Trophoblast cell (in vitro differentiated cells and primary cell): Measurements from ENCODE around the gene ARPC2.

Experiments used
- DNase-seq, 2 donors: peaks; one replicate each; pipeline ENCODE4 v3.0.0-alpha.2; 2016
- H2AFZ ChIP-seq: 2 replicates; pipeline ENCODE4 v1.6.1; 2013; ENCODE audit warnings: low read length, moderate library complexity, mild to moderate bottlenecking; ENCODE audit not compliant: insufficient read depth, poor library complexity
- H2AK5ac ChIP-seq: 2 replicates; pipeline ENCODE4 v1.6.1; 2013; ENCODE audit warnings: mild to moderate bottlenecking, low read length
- H2BK120ac ChIP-seq: 2 replicates; pipeline ENCODE4 v1.6.1; 2013; ENCODE audit warnings: low read length, mild to moderate bottlenecking, moderate library complexity; ENCODE audit not compliant: insufficient read depth, poor library complexity
- H2BK12ac ChIP-seq: 2 replicates; pipeline ENCODE4 v1.6.1; 2013; ENCODE audit warnings: mild to moderate bottlenecking, low read length, moderate library complexity
- H2BK5ac ChIP-seq: 2 replicates; pipeline ENCODE4 v1.6.1; 2013; ENCODE audit warnings: low read length, low read depth, moderate library complexity, mild to moderate bottlenecking; ENCODE audit not compliant: poor library complexity
- H3K14ac ChIP-seq: 2 replicates; pipeline ENCODE4 v1.6.1; 2013; ENCODE audit warnings: mild to moderate bottlenecking, low read length
- H3K18ac ChIP-seq: 2 replicates; pipeline ENCODE4 v1.6.1; 2013; ENCODE audit warnings: mild to moderate bottlenecking, low read length
- H3K23ac ChIP-seq: 2 replicates; pipeline ENCODE4 v1.6.1; 2013; ENCODE audit warnings: low read length
- H3K27ac ChIP-seq: 2 replicates; pipeline ENCODE4 v1.5.1; 2013; ENCODE audit warnings: low read depth, mild to moderate bottlenecking, inconsistent platforms, low read length, moderate library complexity
- H3K27me3 ChIP-seq: 2 replicates; pipeline ENCODE4 v1.6.1; 2013; ENCODE audit warnings: inconsistent platforms, mild to moderate bottlenecking, low read length, moderate library complexity; ENCODE audit not compliant: insufficient read depth
- H3K36me3 ChIP-seq, 2 experiments: 1 replicate in 1 of 2; 2 replicates in 1 of 2; pipeline ENCODE4 v1.6.1; 2013; ENCODE audit warnings: low read length in 2 of 2, mild to moderate bottlenecking in 2 of 2, moderate library complexity in 1 of 2; ENCODE audit not compliant: insufficient read depth in 2 of 2, control insufficient read depth in 1 of 2
- H3K4ac ChIP-seq: 2 replicates; pipeline ENCODE4 v1.6.1; 2013; ENCODE audit warnings: low read depth, mild to moderate bottlenecking, low read length, moderate library complexity
- H3K4me1 ChIP-seq, 2 experiments: 1 replicate in 1 of 2; 2 replicates in 1 of 2; pipeline ENCODE4 v1.6.1; 2013; ENCODE audit warnings: low read length in 2 of 2, mild to moderate bottlenecking in 2 of 2, moderate library complexity in 1 of 2; ENCODE audit not compliant: insufficient read depth in 2 of 2, control insufficient read depth in 1 of 2
- H3K4me2 ChIP-seq: 2 replicates; pipeline ENCODE4 v1.6.1; 2013; ENCODE audit warnings: inconsistent platforms, mild to moderate bottlenecking, low read length, moderate library complexity
- H3K4me3 ChIP-seq: 2 replicates; pipeline ENCODE4 v1.5.1; 2013; ENCODE audit warnings: mild to moderate bottlenecking, low read depth, low read length, inconsistent platforms
- H3K79me1 ChIP-seq: one replicate; pipeline ENCODE4 v1.6.1; 2013; ENCODE audit warnings: low read length
- H3K79me2 ChIP-seq: 2 replicates; pipeline ENCODE4 v1.6.1; 2013; ENCODE audit warnings: low read length, mild to moderate bottlenecking; ENCODE audit not compliant: control insufficient read depth, insufficient read depth, poor library complexity
- H3K9ac ChIP-seq: 2 replicates; pipeline ENCODE4 v1.6.1; 2013; ENCODE audit warnings: mild to moderate bottlenecking, low read length
- H3K9me3 ChIP-seq: 2 replicates; pipeline ENCODE4 v1.6.1; 2013; ENCODE audit warnings: low read depth, mild to moderate bottlenecking, control low read depth, inconsistent platforms, low read length; ENCODE audit not compliant: insufficient read depth
- H4K12ac ChIP-seq: 2 replicates; pipeline ENCODE4 v1.6.1; 2013; ENCODE audit warnings: low read depth, mild to moderate bottlenecking, low read length, moderate library complexity
- H4K8ac ChIP-seq: 2 replicates; pipeline ENCODE4 v1.6.1; 2013; ENCODE audit warnings: low read depth, mild to moderate bottlenecking, low read length, moderate library complexity
- H4K91ac ChIP-seq: one replicate; pipeline ENCODE4 v1.6.1; 2013; ENCODE audit warnings: low read depth, mild to moderate bottlenecking, low read length, moderate library complexity
- WGBS: extraction: QIAGEN DNeasy Blood & Tissue Kit; methylation state at CpG from one replicate; pipeline ENCODE4 v1.1.7; 2013; ENCODE audit warnings: missing lambda C conversion rate; ENCODE audit not compliant: insufficient read length, insufficient coverage; ENCODE audit errors: extremely low coverage; 5-methylcytosine and 5-hydroxymethylcytosine counted together

ARPC2 gene

GRCh38 chr2:218274586-218274985 is 57.6 kb downstream of the ARPC2 start:
- DNase-seq: no peak
- Histone ChIP-seq H3K14ac (no peak overlapping the region), H3K4me2 (no peak overlapping the region), H3K27me3 (no peaks in the 10 kb centered on the region), H2AK5ac (no peak overlapping the region), H3K4me1 (peaks cover 5 to 8% of the 10 kb centered on the region in 2 experiments), H4K12ac (no peak overlapping the region), H3K9me3 (no peaks in the 10 kb centered on the region), H3K9ac (no peak overlapping the region), H3K36me3 (peaks cover 56 to 62% of the 10 kb centered on the region in 2 experiments), H2AFZ (no peak overlapping the region), H3K23ac (no peak overlapping the region), H2BK120ac (no peak overlapping the region), H3K4me3 (no peak overlapping the region), H4K91ac (no peak overlapping the region), H2BK5ac (no peak overlapping the region), H2BK12ac (no peak overlapping the region), H3K27ac (no peak overlapping the region), H4K8ac (no peak overlapping the region), H3K79me1 (peaks cover 6% of the 10 kb centered on the region), H3K4ac (no peak overlapping the region), H3K79me2 (peaks cover 4% of the 10 kb centered on the region), H3K18ac (no peak overlapping the region)
- WGBS: no CpG with 5 or more reads among the region's 4 CpGs

- no peak overlapping the region for H2BK5ac ChIP-seq
- peaks cover under 1% of the 10 kb centered on the region for H3K79me2 ChIP-seq
- H2AFZ ChIP-seq: no peak overlapping the region
- no peak overlapping the region for H3K4ac ChIP-seq
- peaks cover 1% of the 10 kb centered on the region for H3K79me1 ChIP-seq
- H2BK120ac ChIP-seq: no peak overlapping the region
- peaks cover 5 to 11% of the 10 kb centered on the region in 2 experiments for H3K4me1 ChIP-seq
- peaks cover 66 to 71% of the 10 kb centered on the region in 2 experiments for H3K36me3 ChIP-seq
- no peak overlapping the region for H4K91ac ChIP-seq
- H3K4me2 ChIP-seq: no peak overlapping the region
- H3K27me3 ChIP-seq: no peaks in the 10 kb centered on the region
- H3K14ac ChIP-seq: no peak overlapping the region
- H3K4me3 ChIP-seq: no peak overlapping the region
- no peak overlapping the region for H2BK12ac ChIP-seq
- DNase-seq: no peak
- no peak overlapping the region for H3K18ac ChIP-seq
- H4K12ac ChIP-seq: no peak overlapping the region
- no peak overlapping the region for H3K27ac ChIP-seq
- WGBS: no CpG with 5 or more reads among the region's 9 CpGs
- H4K8ac ChIP-seq: no peak overlapping the region
- peaks cover 3% of the 10 kb centered on the region for H3K9me3 ChIP-seq
- no peak overlapping the region for H3K23ac ChIP-seq
- no peak overlapping the region for H3K9ac ChIP-seq
- no peak overlapping the region for H2AK5ac ChIP-seq
Measured at GRCh38 chr2:218275371-218276072, 58.5 kb downstream of the ARPC2 start.

GRCh38 chr2:218276986-218277755 is 60.2 kb downstream of the ARPC2 start:
- no peak for DNase-seq

GRCh38 chr2:218277921-218278320 is 60.9 kb downstream of the ARPC2 start:
- no CpG with 5 or more reads among the region's 7 CpGs for WGBS
- Histone ChIP-seq H2AFZ (no peak overlapping the region), H3K9ac (no peak overlapping the region)

More at GRCh38 chr2:218276986-218277755, 60.2 kb downstream of the ARPC2 start:
- no peak overlapping the region for H3K18ac ChIP-seq
- no peak overlapping the region for H2BK12ac ChIP-seq
- H3K4me3 ChIP-seq: no peak overlapping the region
- H3K9ac ChIP-seq: no peak overlapping the region
- peaks cover 8% of the 10 kb centered on the region for H3K79me1 ChIP-seq
- no peak overlapping the region for H2AK5ac ChIP-seq
- H3K14ac ChIP-seq: no peak overlapping the region
- peaks cover 8 to 14% of the 10 kb centered on the region in 2 experiments for H3K4me1 ChIP-seq
- no peak overlapping the region for H3K27ac ChIP-seq
- H2BK120ac ChIP-seq: no peak overlapping the region
- H3K9me3 ChIP-seq: peaks cover 3% of the 10 kb centered on the region
- H3K79me2 ChIP-seq: peaks cover 5% of the 10 kb centered on the region
- H3K23ac ChIP-seq: no peak overlapping the region
- H2AFZ ChIP-seq: no peak overlapping the region
- no CpG with 5 or more reads among the region's 12 CpGs for WGBS
- H3K4ac ChIP-seq: no peak overlapping the region
- H4K12ac ChIP-seq: no peak overlapping the region
- H2BK5ac ChIP-seq: no peak overlapping the region
- no peak overlapping the region for H3K4me2 ChIP-seq
- peaks cover 76 to 79% of the 10 kb centered on the region in 2 experiments for H3K36me3 ChIP-seq
- H4K8ac ChIP-seq: no peak overlapping the region
- no peak overlapping the region for H4K91ac ChIP-seq
- no peaks in the 10 kb centered on the region for H3K27me3 ChIP-seq

More at GRCh38 chr2:218277921-218278320, 60.9 kb downstream of the ARPC2 start:
- Histone ChIP-seq H3K14ac (no peak overlapping the region), H3K27ac (no peak overlapping the region), H2BK5ac (no peak overlapping the region), H4K91ac (no peak overlapping the region), H3K79me1 (peaks cover 13% of the 10 kb centered on the region), H3K79me2 (peaks cover 9% of the 10 kb centered on the region), H3K23ac (no peak overlapping the region), H3K36me3 (peaks cover 76 to 78% of the 10 kb centered on the region in 2 experiments), H4K8ac (no peak overlapping the region), H3K27me3 (no peaks in the 10 kb centered on the region), H4K12ac (no peak overlapping the region), H3K9me3 (peaks cover 3% of the 10 kb centered on the region), H3K4me1 (peaks cover 13 to 18% of the 10 kb centered on the region in 2 experiments), H3K4ac (no peak overlapping the region), H2BK120ac (no peak overlapping the region), H3K18ac (no peak overlapping the region), H3K4me3 (no peak overlapping the region), H2AK5ac (no peak overlapping the region), H2BK12ac (no peak overlapping the region), H3K4me2 (no peak overlapping the region)
- no peak for DNase-seq
